GM12865 (cell line): ENCODE results near the gene FMN1.

ENCODE experiments used
- DNase-seq: peaks from one replicate; pipeline ENCODE4 v3.0.0; 2010; ENCODE audit warnings: low read depth
- H3K4me3 ChIP-seq: 2 replicates; pipeline ENCODE4 v1.5.1; 2011; ENCODE audit warnings: mild to moderate bottlenecking, low read depth, low read length, control low read depth
- CTCF ChIP-seq: IDR thresholded peaks from 2 replicates; pipeline ENCODE4 v1.5.1; 2011; ENCODE audit warnings: low read length, control low read depth, low read depth, inconsistent platforms; ENCODE audit not compliant: insufficient read depth; ENCODE audit errors: missing control alignments

The FMN1 gene

DNA sequence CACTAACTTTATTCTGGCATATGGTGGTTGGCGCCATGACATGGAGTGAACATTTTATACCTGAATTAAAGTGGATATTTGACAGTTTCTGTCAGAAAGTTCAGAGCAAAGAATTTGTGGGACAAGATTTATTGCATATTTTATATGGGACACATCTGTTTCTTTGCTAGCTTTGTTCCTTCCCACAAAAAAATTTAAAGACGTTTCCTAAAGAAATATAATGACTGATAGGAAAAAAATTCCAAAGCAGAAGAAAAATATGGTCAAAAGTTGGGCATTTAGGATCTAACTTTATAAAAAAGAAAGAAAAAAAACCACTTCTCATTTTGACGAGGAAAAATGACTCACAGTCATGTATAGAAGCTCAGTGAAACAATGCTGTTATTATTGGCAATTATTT lies 375.1 kb downstream of the FMN1 start:
- H3K4me3 ChIP-seq = no peak overlapping the region
- DNase-seq = no peak
- TF ChIP-seq CTCF = no peak

GRCh38 chr15:32818758-32819447 lies 375.6 kb downstream of the FMN1 start:
- DNase-seq = no peak
- no peak for TF ChIP-seq CTCF
- no peak overlapping the region for H3K4me3 ChIP-seq

GRCh38 chr15:32817577-32817976 lies 376.9 kb downstream of the FMN1 start:
- DNase-seq = no peak
- TF ChIP-seq CTCF = no peak
- H3K4me3 ChIP-seq = no peak overlapping the region

DNA sequence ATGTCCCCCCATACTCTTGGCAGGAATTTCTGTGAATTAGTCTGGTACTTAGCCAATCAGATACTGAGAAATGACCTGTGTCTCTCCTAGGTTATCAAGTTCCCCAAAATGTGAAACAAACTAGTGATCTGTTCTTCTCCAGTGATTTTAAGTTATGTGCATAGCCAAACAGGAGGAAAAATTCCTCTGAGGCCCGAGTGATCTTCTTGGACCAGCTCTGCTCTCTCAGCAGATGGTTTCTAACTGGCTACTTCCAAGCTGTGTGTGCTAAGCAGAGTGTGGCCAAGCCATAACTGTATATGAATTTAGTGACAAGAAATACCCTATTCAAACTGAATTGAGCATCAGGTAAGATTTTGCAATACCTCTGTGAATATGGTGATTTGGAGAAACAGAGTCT lies 387.2 kb downstream of the FMN1 start:
- no peak for TF ChIP-seq CTCF
- DNase-seq = no peak
- no peak overlapping the region for H3K4me3 ChIP-seq

DNA sequence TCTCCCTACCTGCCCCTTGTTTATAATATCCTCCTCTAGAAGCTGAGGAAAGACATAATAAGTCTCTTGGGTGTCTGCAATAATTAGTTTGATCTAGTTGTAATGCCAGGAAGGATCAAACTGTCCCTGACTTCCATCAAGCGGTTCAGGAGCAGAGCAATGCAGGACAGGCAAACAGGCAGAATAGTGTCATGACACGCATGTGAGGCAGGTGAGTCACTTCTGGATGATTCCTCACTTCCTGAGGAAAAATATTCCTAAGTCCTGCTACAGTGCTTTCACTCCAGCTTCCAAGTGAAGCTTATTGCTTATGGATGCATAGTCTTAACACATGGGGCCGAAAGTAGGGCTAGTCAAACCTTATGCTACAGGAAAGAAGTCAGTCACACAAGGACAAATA lies 390.9 kb downstream of the FMN1 start:
- TF ChIP-seq CTCF = no peak
- DNase-seq = no peak
- H3K4me3 ChIP-seq = no peak overlapping the region

DNA sequence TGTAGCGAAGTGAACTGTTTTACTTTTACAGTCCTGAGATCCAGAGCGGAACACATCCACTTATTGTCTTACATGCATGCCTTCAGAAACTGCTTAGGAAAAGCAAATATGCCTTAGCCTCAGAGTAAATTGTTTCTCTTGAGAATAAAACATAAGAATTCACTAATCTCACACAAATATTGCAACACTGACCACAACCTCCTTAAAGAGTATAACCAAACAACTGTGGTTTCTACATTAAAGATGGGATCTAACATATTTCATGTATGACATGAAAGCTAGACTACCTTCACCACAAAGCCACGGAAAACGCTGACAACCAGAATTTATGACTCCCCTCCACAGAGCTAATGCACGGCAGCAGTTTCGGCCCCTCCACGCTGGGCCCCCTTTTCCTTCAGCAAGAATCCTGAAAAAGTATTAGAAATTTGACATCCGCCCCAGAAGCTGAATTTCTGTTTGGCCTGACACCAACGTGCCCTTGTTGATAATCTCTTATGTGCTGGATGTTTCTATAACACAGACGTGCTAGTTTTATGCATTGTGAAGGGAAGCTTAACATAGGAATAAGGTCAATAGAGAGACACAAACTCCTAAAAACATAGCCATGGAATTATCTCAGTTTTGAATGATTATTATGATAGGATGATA lies 392.1 kb downstream of the FMN1 start:
- no peak overlapping the region for H3K4me3 ChIP-seq
- DNase-seq = no peak
- no peak for TF ChIP-seq CTCF
